ENCODE data around the gene CDK5RAP3.

The CDK5RAP3 gene

DNA sequence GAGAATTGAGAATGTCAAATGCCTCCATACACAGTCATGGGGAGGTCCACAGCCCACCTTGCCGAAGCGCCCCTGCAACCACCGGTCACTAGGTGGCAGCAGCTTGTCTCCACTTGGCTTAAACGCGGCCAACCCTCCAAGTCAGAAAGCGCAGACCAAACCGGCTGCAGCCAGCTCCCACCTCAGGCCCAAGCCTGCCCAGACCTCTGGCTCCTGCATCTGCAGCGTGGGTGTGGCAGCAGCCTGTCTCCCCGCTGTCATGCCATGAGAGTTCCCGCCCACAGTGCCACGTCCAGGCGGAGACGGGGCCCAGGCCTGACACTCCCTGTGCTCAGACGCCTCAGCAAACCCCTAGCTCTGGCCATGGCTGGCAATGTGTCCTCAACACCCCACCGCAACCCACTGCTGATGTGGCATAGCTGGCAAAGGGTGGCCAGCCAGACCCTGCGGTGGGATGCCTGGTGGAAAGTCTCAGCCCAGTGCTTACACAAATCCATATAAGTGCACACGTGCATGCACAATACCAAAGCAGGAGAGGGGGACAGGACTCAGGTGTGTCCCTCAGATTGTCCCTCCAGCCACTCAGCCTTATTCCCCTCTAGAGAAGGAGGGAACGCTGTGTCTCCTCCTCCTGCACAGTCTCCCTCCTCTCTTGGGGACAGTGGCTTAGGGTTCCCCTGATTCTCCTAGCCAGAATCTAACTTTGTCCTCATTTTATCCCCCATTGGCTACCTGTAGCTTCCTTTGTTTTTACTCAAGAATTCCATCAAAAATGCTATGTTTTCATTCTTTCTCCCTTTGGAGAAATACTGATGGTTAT lies 55.8 kb downstream of the CDK5RAP3 start:
- no peak for FAIRE-seq

DNA sequence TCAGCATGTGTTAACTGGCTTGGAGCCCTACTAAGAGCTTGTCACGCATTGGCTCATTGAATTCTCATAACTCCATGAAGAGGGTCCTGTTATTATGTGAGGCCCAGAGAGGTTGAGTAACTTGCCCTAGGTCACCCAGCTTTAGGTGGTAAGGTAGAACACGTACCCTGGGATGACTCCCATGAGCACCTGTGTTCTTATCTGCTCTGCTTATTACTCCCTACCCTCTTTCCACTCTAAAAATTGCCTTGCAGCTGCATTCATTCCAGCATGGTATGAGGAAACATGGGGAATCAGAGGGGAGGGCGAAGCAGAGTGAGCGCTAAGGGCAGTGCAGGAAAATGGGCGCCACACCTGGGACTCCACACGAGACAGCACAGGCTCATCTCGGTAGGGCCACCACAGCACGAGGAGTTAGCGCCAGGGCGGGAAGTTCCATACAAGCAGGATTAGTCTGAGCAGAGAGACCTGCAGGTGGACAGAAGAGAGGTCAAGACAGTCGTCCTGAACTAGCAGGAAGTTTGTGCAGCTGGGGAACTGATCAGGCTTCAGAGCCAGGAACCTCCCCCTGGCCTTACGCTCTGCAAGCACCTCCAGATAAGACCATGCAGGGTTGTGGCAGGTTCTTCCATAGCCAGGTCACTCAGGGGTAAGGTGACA lies 56.5 kb downstream of the CDK5RAP3 start:
- FAIRE-seq: no peak

DNA sequence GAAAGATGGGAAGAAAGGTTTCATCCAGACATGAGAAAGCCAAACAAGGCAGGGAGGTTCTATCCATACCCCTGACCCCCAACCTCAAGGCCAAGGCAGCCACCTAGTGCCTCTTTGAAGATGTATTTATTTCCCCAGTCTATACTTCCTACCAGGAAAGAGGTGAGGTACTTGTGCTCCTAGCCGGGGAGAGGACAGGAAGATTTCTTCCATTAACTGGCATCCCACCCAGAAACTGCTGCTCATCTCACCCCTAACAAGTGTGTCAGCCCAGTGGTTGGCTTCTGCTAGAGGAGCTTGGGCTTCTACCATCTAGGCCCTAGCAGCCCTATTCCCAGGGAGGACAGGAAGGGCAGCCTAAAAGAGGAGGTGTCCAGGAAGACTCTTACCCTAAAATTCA lies 57.8 kb downstream of the CDK5RAP3 start:
- FAIRE-seq: no peak

DNA sequence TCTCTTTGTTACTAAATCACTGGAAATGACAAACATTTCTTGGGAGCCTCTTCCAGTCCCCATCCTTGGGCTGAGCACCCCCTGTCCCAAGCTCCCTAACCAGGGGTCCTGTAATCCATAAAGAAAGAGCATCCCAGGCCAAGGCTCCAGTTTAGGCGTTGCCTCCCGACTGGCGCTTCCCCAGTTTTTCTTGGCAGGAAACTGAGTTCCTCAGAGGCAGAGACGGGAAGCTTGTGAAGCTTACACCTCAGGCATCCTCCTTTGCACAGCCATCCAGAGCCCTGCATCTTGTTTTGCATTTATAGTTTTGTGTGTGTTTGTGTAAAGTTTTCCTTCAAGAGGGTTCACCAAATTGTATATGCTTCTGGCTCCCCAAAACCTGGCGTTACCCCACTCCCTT lies 59.6 kb downstream of the CDK5RAP3 start:
- no peak for FAIRE-seq
